Muscle layer of colon (tissue), 2 donors: ENCODE data around the gene LIMK2.

Experiments used
- H3K27ac ChIP-seq: one replicate; pipeline ENCODE4 v1.7.0; 2013; ENCODE audit warnings: low read depth, mild to moderate bottlenecking, low read length, moderate library complexity
- H3K27me3 ChIP-seq, 2 donors: one replicate each; pipeline ENCODE4 v1.7.0; 2013; ENCODE audit warnings: low read length in 2 of 2, mild to moderate bottlenecking in 2 of 2; ENCODE audit not compliant: insufficient read depth in 2 of 2, control insufficient read depth in 1 of 2
- H3K36me3 ChIP-seq: one replicate; pipeline ENCODE4 v1.7.0; 2013; ENCODE audit warnings: mild to moderate bottlenecking, low read length; ENCODE audit not compliant: insufficient read depth
- H3K4me1 ChIP-seq: one replicate; pipeline ENCODE4 v1.7.0; 2013; ENCODE audit warnings: mild to moderate bottlenecking, low read length; ENCODE audit not compliant: insufficient read depth
- H3K4me3 ChIP-seq, 2 donors: one replicate each; pipeline ENCODE4 v1.7.0; 2013; ENCODE audit warnings: low read length in 2 of 2, low read depth in 1 of 2, mild to moderate bottlenecking in 1 of 2, moderate library complexity in 1 of 2
- H3K9ac ChIP-seq: one replicate; pipeline ENCODE4 v1.7.0; 2013; ENCODE audit warnings: low read length
- H3K9me3 ChIP-seq: one replicate; pipeline ENCODE4 v1.7.0; 2013; ENCODE audit warnings: mild to moderate bottlenecking, low read length
- donor health status: abdominal sarcoma.
- donor health status: Adenocarcinoma of cecum.

The LIMK2 gene

DNA sequence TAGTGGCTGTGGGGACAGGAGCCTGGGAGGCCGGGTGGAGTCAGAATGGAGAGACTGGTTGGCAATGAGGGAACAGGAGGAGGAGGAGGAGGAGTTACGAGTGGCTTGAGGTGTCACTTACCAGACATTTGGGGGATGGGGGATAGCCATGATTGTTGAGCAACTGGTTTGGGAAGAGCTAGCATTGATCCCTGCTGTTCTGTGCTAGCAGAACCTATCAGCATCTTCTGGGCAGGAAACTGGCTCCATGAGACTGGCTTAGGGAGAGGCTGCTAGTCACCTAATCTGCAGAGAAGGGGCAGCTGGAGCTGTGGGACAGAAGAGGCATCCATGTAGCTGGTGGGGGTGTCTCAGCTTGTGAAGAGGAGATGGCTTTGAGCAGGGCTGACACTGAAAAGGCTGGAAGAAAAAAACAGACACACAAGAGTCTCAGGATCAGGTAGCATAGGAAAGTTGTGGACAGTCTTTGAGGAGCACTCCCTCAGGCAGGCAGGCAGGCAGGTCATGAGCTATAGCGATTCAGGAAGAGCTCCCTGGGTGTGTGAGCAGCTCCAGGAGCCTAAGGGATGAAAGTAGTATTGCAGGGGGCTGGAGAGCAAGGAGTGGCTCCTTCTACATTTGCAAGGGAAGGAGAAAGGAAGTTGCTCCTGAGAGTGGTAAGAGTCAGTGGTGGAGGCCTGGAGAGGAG, 57.9 kb downstream of the LIMK2 start:
- Histone ChIP-seq H3K27me3 (no peaks in the 10 kb centered on the region), H3K4me1 (no peaks in the 10 kb centered on the region), H3K36me3 (peaks cover 46% of the 10 kb centered on the region), H3K9ac (no peak overlapping the region), H3K4me3 (no peak overlapping the region), H3K9me3 (no peaks in the 10 kb centered on the region), H3K27ac (no peak overlapping the region)

DNA sequence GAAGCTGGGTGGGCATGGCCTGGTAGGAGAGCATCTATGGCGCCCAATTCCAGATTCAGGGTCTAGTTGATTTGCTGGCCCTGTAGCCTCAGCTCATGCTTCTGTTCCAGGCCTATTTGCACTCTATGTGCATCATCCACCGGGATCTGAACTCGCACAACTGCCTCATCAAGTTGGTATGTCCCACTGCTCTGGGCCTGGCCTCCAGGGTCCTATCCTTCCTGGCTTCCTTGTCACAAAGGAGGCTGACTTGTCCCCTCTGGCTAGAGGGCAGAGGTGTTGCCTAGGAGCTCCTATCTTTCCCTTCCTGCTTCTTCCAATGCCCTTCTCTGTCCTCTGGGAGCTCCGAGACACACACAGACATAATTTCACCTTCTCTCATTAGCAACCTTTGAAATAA, 58.9 kb downstream of the LIMK2 start:
- Histone ChIP-seq H3K27ac (no peak overlapping the region), H3K36me3 (peaks cover 45% of the 10 kb centered on the region), H3K9ac (no peak overlapping the region)

DNA sequence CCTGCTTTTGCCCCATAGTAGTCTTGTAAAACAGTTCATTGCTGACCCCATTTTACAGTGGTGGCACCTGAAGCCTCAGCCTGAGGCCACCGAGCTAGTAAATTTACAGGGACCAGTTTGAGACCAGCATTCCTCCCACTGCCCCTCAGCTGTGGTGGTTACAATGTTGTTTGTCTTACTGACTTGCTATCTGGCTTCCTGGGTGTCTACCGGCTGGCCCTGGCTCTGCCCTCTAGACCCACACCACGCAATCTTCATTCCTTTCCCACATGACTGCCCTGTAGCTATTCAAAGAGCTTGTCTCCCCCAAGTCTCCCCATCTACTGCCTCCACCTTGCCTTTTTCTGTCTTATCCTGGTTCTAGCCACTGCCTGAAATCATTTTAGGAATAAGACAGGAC, 59.4 kb downstream of the LIMK2 start:
- no peaks in the 10 kb centered on the region for H3K9me3 ChIP-seq
- no peak overlapping the region for H3K27ac ChIP-seq
- H3K4me1 ChIP-seq: no peaks in the 10 kb centered on the region
- H3K9ac ChIP-seq: no peak overlapping the region
- H3K36me3 ChIP-seq: peaks cover 41% of the 10 kb centered on the region
- no peak overlapping the region for H3K4me3 ChIP-seq
- no peaks in the 10 kb centered on the region for H3K27me3 ChIP-seq

More for the DNA sequence above, 58.9 kb downstream of the LIMK2 start:
- H3K27me3 ChIP-seq: no peaks in the 10 kb centered on the region
- no peaks in the 10 kb centered on the region for H3K4me1 ChIP-seq
- no peak overlapping the region for H3K4me3 ChIP-seq
- no peaks in the 10 kb centered on the region for H3K9me3 ChIP-seq

GRCh38 chr22:31272522-31273446, 60.7 kb downstream of the LIMK2 start:
- Histone ChIP-seq H3K4me3 (no peak overlapping the region), H3K9me3 (no peaks in the 10 kb centered on the region), H3K36me3 (peaks cover 30% of the 10 kb centered on the region), H3K27ac (no peak overlapping the region), H3K9ac (no peak overlapping the region), H3K27me3 (no peaks in the 10 kb centered on the region), H3K4me1 (no peaks in the 10 kb centered on the region)

DNA sequence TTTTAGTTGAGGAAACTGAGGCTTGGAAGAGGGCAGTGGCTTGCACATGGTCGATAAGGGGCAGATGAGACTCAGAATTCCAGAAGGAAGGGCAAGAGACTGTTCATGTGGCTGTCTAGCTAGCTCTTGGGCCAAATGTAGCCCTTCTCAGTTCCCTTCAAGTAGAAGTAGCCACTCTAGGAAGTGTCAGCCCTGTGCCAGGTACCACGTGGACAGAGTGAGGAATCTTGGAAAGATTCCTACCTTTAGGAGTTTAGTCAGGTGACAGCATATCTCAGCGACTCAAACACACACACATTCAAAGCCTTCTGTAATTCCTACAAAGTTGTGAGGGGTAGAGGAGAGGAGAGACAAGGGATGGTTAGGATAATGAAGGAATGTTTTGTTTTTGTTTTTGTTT, 61.9 kb downstream of the LIMK2 start:
- no peak overlapping the region for H3K27ac ChIP-seq
- no peaks in the 10 kb centered on the region for H3K9me3 ChIP-seq
- H3K27me3 ChIP-seq: no peaks in the 10 kb centered on the region
- peaks cover 32% of the 10 kb centered on the region for H3K36me3 ChIP-seq
- no peak overlapping the region for H3K4me3 ChIP-seq
- no peak overlapping the region for H3K9ac ChIP-seq
- H3K4me1 ChIP-seq: no peaks in the 10 kb centered on the region

DNA sequence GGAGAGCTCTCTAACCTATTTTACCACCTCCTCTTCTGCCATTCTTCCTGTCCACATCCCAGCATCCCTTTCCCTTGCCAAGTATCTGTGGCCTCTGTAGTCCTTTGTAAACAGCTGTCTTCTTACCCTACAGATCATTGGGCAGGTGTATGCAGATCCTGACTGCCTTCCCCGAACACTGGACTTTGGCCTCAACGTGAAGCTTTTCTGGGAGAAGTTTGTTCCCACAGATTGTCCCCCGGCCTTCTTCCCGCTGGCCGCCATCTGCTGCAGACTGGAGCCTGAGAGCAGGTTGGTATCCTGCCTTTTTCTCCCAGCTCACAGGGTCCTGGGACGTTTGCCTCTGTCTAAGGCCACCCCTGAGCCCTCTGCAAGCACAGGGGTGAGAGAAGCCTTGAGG, 62.9 kb downstream of the LIMK2 start:
- no peak overlapping the region for H3K27ac ChIP-seq
- H3K36me3 ChIP-seq: peaks cover 35% of the 10 kb centered on the region
- no peak overlapping the region for H3K4me3 ChIP-seq

GRCh38 chr22:31275576-31275975, 63.5 kb downstream of the LIMK2 start:
- H3K9me3 ChIP-seq: no peaks in the 10 kb centered on the region
- H3K4me3 ChIP-seq: no peak overlapping the region
- no peaks in the 10 kb centered on the region for H3K27me3 ChIP-seq
- no peak overlapping the region for H3K9ac ChIP-seq
- no peak overlapping the region for H3K27ac ChIP-seq
- H3K4me1 ChIP-seq: no peaks in the 10 kb centered on the region
- H3K36me3 ChIP-seq: peaks cover 41% of the 10 kb centered on the region

More for the DNA sequence above, 62.9 kb downstream of the LIMK2 start:
- no peaks in the 10 kb centered on the region for H3K4me1 ChIP-seq
- no peaks in the 10 kb centered on the region for H3K9me3 ChIP-seq
- H3K27me3 ChIP-seq: no peaks in the 10 kb centered on the region
- no peak overlapping the region for H3K9ac ChIP-seq

GRCh38 chr22:31276426-31277167, 64.5 kb downstream of the LIMK2 start:
- Histone ChIP-seq H3K36me3 (peaks cover 41% of the 10 kb centered on the region), H3K27ac (no peak overlapping the region)

GRCh38 chr22:31277741-31278140, 65.6 kb downstream of the LIMK2 start:
- no peak overlapping the region for H3K27ac ChIP-seq
- H3K9me3 ChIP-seq: no peaks in the 10 kb centered on the region
- no peaks in the 10 kb centered on the region for H3K4me1 ChIP-seq
- H3K27me3 ChIP-seq: no peaks in the 10 kb centered on the region
- H3K36me3 ChIP-seq: peaks cover 46% of the 10 kb centered on the region
- no peak overlapping the region for H3K4me3 ChIP-seq
- no peak overlapping the region for H3K9ac ChIP-seq

More at GRCh38 chr22:31276426-31277167, 64.5 kb downstream of the LIMK2 start:
- no peak overlapping the region for H3K4me3 ChIP-seq
- no peak overlapping the region for H3K9ac ChIP-seq
- H3K27me3 ChIP-seq: no peaks in the 10 kb centered on the region
- H3K9me3 ChIP-seq: no peaks in the 10 kb centered on the region
- H3K4me1 ChIP-seq: no peaks in the 10 kb centered on the region

GRCh38 chr22:31278151-31278621, 66.1 kb downstream of the LIMK2 start:
- Histone ChIP-seq H3K9ac (no peak overlapping the region), H3K27me3 (no peaks in the 10 kb centered on the region), H3K27ac (no peak overlapping the region), H3K36me3 (peaks cover 49% of the 10 kb centered on the region), H3K9me3 (no peaks in the 10 kb centered on the region), H3K4me3 (no peak overlapping the region), H3K4me1 (no peaks in the 10 kb centered on the region)
